Bronchial epithelial cell (primary cell): ENCODE data around the gene CNTN3. TPM values are rescaled to one million over a fixed set of nuclear protein-coding genes. Genes with fewer than 3 reads are reported as not detected.

Experiments used
- DNase-seq: peaks from one replicate; pipeline ENCODE4 v3.0.0-alpha.2; 2010; ENCODE audit warnings: low read depth
- FAIRE-seq: peaks from 2 replicates; lab custom pipeline; 2011; peaks lifted over from hg19 to GRCh38; lab: Jason Lieb, UNC
- H3K27me3 ChIP-seq: 2 replicates; pipeline ENCODE4 v1.5.1; 2011; ENCODE audit warnings: low read length; ENCODE audit not compliant: control insufficient read depth, insufficient read depth
- H3K36me3 ChIP-seq: 2 replicates; pipeline ENCODE4 v1.5.1; 2011; ENCODE audit warnings: low read length; ENCODE audit not compliant: control insufficient read depth, insufficient read depth
- H3K4me3 ChIP-seq: 2 replicates; pipeline ENCODE4 v1.5.1; 2011; ENCODE audit warnings: mild to moderate bottlenecking, low read depth, low read length, control low read depth
- CTCF ChIP-seq: IDR thresholded peaks from 2 replicates; pipeline ENCODE4 v1.5.1; 2011; ENCODE audit warnings: mild to moderate bottlenecking, moderate library complexity, low read length, control low read depth, inconsistent platforms; ENCODE audit not compliant: insufficient read depth, severe bottlenecking
- total RNA-seq: library from RNA; depleted of rRNA; stranded (reverse); fragments of >200 nt; gene quantifications from 2 replicates; pipeline ENCODE4 v1.2.1, GENCODE V29; 2014

CNTN3 gene
- total RNA-seq, 1 donor from 2014 or later: 1.1 TPM

GRCh38 chr3:74584782-74585181, 29.7 kb downstream of the CNTN3 start:
- TF ChIP-seq CTCF: no peak
- H3K36me3 ChIP-seq: no peaks in the 10 kb centered on the region
- DNase-seq (no peak), FAIRE-seq (no peak)
- no peaks in the 10 kb centered on the region for H3K27me3 ChIP-seq
- H3K4me3 ChIP-seq: no peak overlapping the region

GRCh38 chr3:74582982-74583381, 31.5 kb downstream of the CNTN3 start:
- no peak overlapping the region for H3K4me3 ChIP-seq
- no peaks in the 10 kb centered on the region for H3K27me3 ChIP-seq

GRCh38 chr3:74575857-74576256, 38.6 kb downstream of the CNTN3 start:
- no peak for TF ChIP-seq CTCF
- no peak overlapping the region for H3K4me3 ChIP-seq
- no peaks in the 10 kb centered on the region for H3K27me3 ChIP-seq
- no peaks in the 10 kb centered on the region for H3K36me3 ChIP-seq
- FAIRE-seq (no peak), DNase-seq (no peak)

More at GRCh38 chr3:74582982-74583381, 31.5 kb downstream of the CNTN3 start:
- no peaks in the 10 kb centered on the region for H3K36me3 ChIP-seq
- no peak for TF ChIP-seq CTCF
- DNase-seq (no peak), FAIRE-seq (no peak)

- no peak overlapping the region for H3K4me3 ChIP-seq
- no peaks in the 10 kb centered on the region for H3K36me3 ChIP-seq
- no peaks in the 10 kb centered on the region for H3K27me3 ChIP-seq
- DNase-seq: no peak
- TF ChIP-seq CTCF: no peak
- FAIRE-seq: no peak
Observed at GRCh38 chr3:74571118-74571517, 43.3 kb downstream of the CNTN3 start.
